ENCODE measurements around the gene PHOSPHO2. TPM values are rescaled to one million over a fixed set of nuclear protein-coding genes. Genes with fewer than 3 reads are reported as not detected.
A peak's percentile ranks its signal among the peaks of the same experiment; 100 is the strongest.

PHOSPHO2 gene
- polyA plus RNA-seq, 4 donors, result 3.8 to 22.1 (median 5.3) TPM

GRCh38 chr2:169705927-169706326, 11.7 kb downstream of the PHOSPHO2 start:
- no peak for FAIRE-seq
- Histone ChIP-seq H3K27me3 (ENCODE audit: control insufficient read depth in 3 of 3, insufficient read depth in 3 of 3, low read length in 3 of 3) (no peaks in the 10 kb centered on the region), H3K9me3 (ENCODE audit: control insufficient read depth in 2 of 2, insufficient read depth in 1 of 2, low read depth in 1 of 2, low read length in 1 of 2) (no peaks in the 10 kb centered on the region), H3K36me3 (ENCODE audit: control insufficient read depth in 3 of 3, insufficient read depth in 2 of 3, low read depth in 1 of 3, low read length in 3 of 3) (peaks cover 0 to 7% (median 0%) of the 10 kb centered on the region in 3 donors), H3K4me3 (ENCODE audit: low read depth in 1 of 3, low read length in 3 of 3) (no peak overlapping the region), H3K27ac (ENCODE audit: low read depth in 1 of 3, low read length in 2 of 3) (peak overlapping the region in 1 of 3 donors; percentile 74), H3K4me1 (ENCODE audit: control insufficient read depth in 3 of 3, insufficient read depth in 2 of 3, low read depth in 1 of 3, low read length in 2 of 3) (peaks cover 0 to 25% (median 2%) of the 10 kb centered on the region in 3 donors)
- 66 to 93% (median 85%) methylated on average over 2 of the region's 2 CpGs for WGBS, 3 donors
- peak in 1 of 2 donors; percentile 36 for DNase-seq

GRCh38 chr2:169707626-169708025, 13.4 kb downstream of the PHOSPHO2 start:
- no peak for DNase-seq
- FAIRE-seq, result no peak
- WGBS, 3 donors, result 73 to 94% (median 80%) methylated on average over 2 of the region's 2 CpGs
- H3K36me3 ChIP-seq (ENCODE audit: control insufficient read depth in 3 of 3, insufficient read depth in 2 of 3, low read depth in 1 of 3, low read length in 3 of 3), result peaks cover 0 to 8% (median 0%) of the 10 kb centered on the region in 3 donors
- no peak overlapping the region for H3K27ac ChIP-seq (ENCODE audit: low read depth in 1 of 3, low read length in 2 of 3)
- H3K9me3 ChIP-seq (ENCODE audit: control insufficient read depth in 2 of 2, insufficient read depth in 1 of 2, low read depth in 1 of 2, low read length in 1 of 2), result peaks cover 0 to 6% of the 10 kb centered on the region in 2 donors
- no peak overlapping the region for H3K4me3 ChIP-seq (ENCODE audit: low read depth in 1 of 3, low read length in 3 of 3)
- no peaks in the 10 kb centered on the region for H3K27me3 ChIP-seq (ENCODE audit: control insufficient read depth in 3 of 3, insufficient read depth in 3 of 3, low read length in 3 of 3)
- peaks cover 2 to 39% (median 6%) of the 10 kb centered on the region in 3 donors for H3K4me1 ChIP-seq (ENCODE audit: control insufficient read depth in 3 of 3, insufficient read depth in 2 of 3, low read depth in 1 of 3, low read length in 2 of 3)

- Histone ChIP-seq H3K9me3 (ENCODE audit: control insufficient read depth in 2 of 2, insufficient read depth in 1 of 2, low read depth in 1 of 2, low read length in 1 of 2) (peaks cover 0 to 6% of the 10 kb centered on the region in 2 donors), H3K4me1 (ENCODE audit: control insufficient read depth in 3 of 3, insufficient read depth in 2 of 3, low read depth in 1 of 3, low read length in 2 of 3) (peaks cover 2 to 45% (median 8%) of the 10 kb centered on the region in 3 donors), H3K27me3 (ENCODE audit: control insufficient read depth in 3 of 3, insufficient read depth in 3 of 3, low read length in 3 of 3) (no peaks in the 10 kb centered on the region), H3K27ac (ENCODE audit: low read depth in 1 of 3, low read length in 2 of 3) (peak overlapping the region in 2 of 3 donors; percentile 24 to 72), H3K36me3 (ENCODE audit: control insufficient read depth in 3 of 3, insufficient read depth in 2 of 3, low read depth in 1 of 3, low read length in 3 of 3) (peaks cover 0 to 4% (median 0%) of the 10 kb centered on the region in 3 donors), H3K4me3 (ENCODE audit: low read depth in 1 of 3, low read length in 3 of 3) (no peak overlapping the region)
- DNase-seq (no peak), FAIRE-seq (no peak)
- WGBS, 3 donors, result 43 to 100% (median 97%) methylated on average over 1 of the region's 1 CpG
These were observed 15.1 kb downstream of the PHOSPHO2 start for GRCh38 chr2:169709331-169709730.

GRCh38 chr2:169709981-169710380, 15.7 kb downstream of the PHOSPHO2 start:
- Histone ChIP-seq H3K4me1 (ENCODE audit: control insufficient read depth in 3 of 3, insufficient read depth in 2 of 3, low read depth in 1 of 3, low read length in 2 of 3) (peaks cover 2 to 48% (median 8%) of the 10 kb centered on the region in 3 donors), H3K27me3 (ENCODE audit: control insufficient read depth in 3 of 3, insufficient read depth in 3 of 3, low read length in 3 of 3) (no peaks in the 10 kb centered on the region), H3K27ac (ENCODE audit: low read depth in 1 of 3, low read length in 2 of 3) (peak overlapping the region; percentile 24 to 73 (median 28))

DNA sequence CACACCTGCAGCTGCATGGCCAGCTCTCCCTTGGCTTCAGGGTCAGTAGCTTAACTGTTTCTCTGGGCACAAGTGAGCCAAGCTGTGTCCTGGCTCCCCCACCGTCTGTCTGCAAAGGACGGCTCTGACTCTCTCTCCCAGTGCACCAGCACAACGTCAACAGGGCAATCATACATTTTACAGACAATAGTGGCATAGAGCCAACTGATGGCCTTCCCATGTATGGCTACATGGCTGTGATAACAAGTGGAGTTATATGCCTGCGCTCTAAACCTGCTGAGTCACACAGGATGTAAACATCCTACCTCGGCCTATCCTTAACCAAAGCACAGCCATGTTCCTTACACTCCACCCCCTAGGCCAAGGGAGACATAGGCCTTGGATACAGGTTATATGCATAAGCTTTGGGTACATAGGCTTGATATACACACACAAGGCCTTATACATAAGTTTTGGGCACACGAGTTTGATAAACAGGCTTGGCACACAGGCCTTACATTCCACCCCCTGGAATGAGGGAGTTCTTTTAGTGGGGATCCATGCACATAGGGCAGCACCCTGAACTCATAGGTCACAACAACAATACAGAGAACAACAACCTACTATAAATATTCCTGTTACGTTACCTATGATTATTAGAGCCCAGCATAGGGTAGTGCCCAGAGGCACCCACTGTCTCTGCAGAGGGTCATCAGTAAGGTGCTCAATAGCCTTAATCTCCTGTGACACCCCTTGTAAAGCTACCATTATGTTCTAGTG, 17.7 kb downstream of the PHOSPHO2 start:
- FAIRE-seq, result no peak
- H3K4me1 ChIP-seq (ENCODE audit: control insufficient read depth in 3 of 3, insufficient read depth in 2 of 3, low read depth in 1 of 3, low read length in 2 of 3), result peaks cover 2 to 67% (median 8%) of the 10 kb centered on the region in 3 donors
- peak; percentile 57 to 60 for DNase-seq
- H3K36me3 ChIP-seq (ENCODE audit: control insufficient read depth in 3 of 3, insufficient read depth in 2 of 3, low read depth in 1 of 3, low read length in 3 of 3), result peaks cover 0 to 4% (median 0%) of the 10 kb centered on the region in 3 donors
- peak overlapping the region; percentile 5 to 73 (median 43) for H3K27ac ChIP-seq (ENCODE audit: low read depth in 1 of 3, low read length in 2 of 3)
- H3K4me3 ChIP-seq (ENCODE audit: low read depth in 1 of 3, low read length in 3 of 3), result no peak overlapping the region
- 21 to 66% (median 39%) methylated on average over 7 of the region's 7 CpGs for WGBS, 3 donors
- no peaks in the 10 kb centered on the region for H3K27me3 ChIP-seq (ENCODE audit: control insufficient read depth in 3 of 3, insufficient read depth in 3 of 3, low read length in 3 of 3)
- peaks cover 0 to 6% of the 10 kb centered on the region in 2 donors for H3K9me3 ChIP-seq (ENCODE audit: control insufficient read depth in 2 of 2, insufficient read depth in 1 of 2, low read depth in 1 of 2, low read length in 1 of 2)

More at GRCh38 chr2:169709981-169710380, 15.7 kb downstream of the PHOSPHO2 start:
- H3K9me3 ChIP-seq (ENCODE audit: control insufficient read depth in 2 of 2, insufficient read depth in 1 of 2, low read depth in 1 of 2, low read length in 1 of 2), result peaks cover 0 to 6% of the 10 kb centered on the region in 2 donors
- peaks cover 0 to 4% (median 0%) of the 10 kb centered on the region in 3 donors for H3K36me3 ChIP-seq (ENCODE audit: control insufficient read depth in 3 of 3, insufficient read depth in 2 of 3, low read depth in 1 of 3, low read length in 3 of 3)
- 36 to 57% (median 56%) methylated on average over 1 of the region's 1 CpG for WGBS, 3 donors
- FAIRE-seq (no peak), DNase-seq (peak; percentile 76 to 78)
- no peak overlapping the region for H3K4me3 ChIP-seq (ENCODE audit: low read depth in 1 of 3, low read length in 3 of 3)

GRCh38 chr2:169712791-169713227, 18.5 kb downstream of the PHOSPHO2 start:
- H3K9me3 ChIP-seq (ENCODE audit: control insufficient read depth in 2 of 2, insufficient read depth in 1 of 2, low read depth in 1 of 2, low read length in 1 of 2), result peaks cover 0 to 6% of the 10 kb centered on the region in 2 donors
- H3K27me3 ChIP-seq (ENCODE audit: control insufficient read depth in 3 of 3, insufficient read depth in 3 of 3, low read length in 3 of 3), result no peaks in the 10 kb centered on the region
- DNase-seq (peak; percentile 91 to 98), FAIRE-seq (no peak)
- H3K36me3 ChIP-seq (ENCODE audit: control insufficient read depth in 3 of 3, insufficient read depth in 2 of 3, low read depth in 1 of 3, low read length in 3 of 3), result peaks cover 0 to 4% (median 0%) of the 10 kb centered on the region in 3 donors
- WGBS, 3 donors, result 35 to 74% (median 47%) methylated on average over 9 of the region's 9 CpGs
- peaks cover 2 to 74% (median 8%) of the 10 kb centered on the region in 3 donors for H3K4me1 ChIP-seq (ENCODE audit: control insufficient read depth in 3 of 3, insufficient read depth in 2 of 3, low read depth in 1 of 3, low read length in 2 of 3)
- peak overlapping the region in 2 of 3 donors; percentile 19 to 73 for H3K27ac ChIP-seq (ENCODE audit: low read depth in 1 of 3, low read length in 2 of 3)
- H3K4me3 ChIP-seq (ENCODE audit: low read depth in 1 of 3, low read length in 3 of 3), result no peak overlapping the region

- DNase-seq, result no peak
- no peak for FAIRE-seq
- H3K9me3 ChIP-seq (ENCODE audit: control insufficient read depth in 2 of 2, insufficient read depth in 1 of 2, low read depth in 1 of 2, low read length in 1 of 2), result peaks cover 0 to 6% of the 10 kb centered on the region in 2 donors
- H3K4me3 ChIP-seq (ENCODE audit: low read depth in 1 of 3, low read length in 3 of 3), result no peak overlapping the region
- H3K27me3 ChIP-seq (ENCODE audit: control insufficient read depth in 3 of 3, insufficient read depth in 3 of 3, low read length in 3 of 3), result no peaks in the 10 kb centered on the region
- H3K36me3 ChIP-seq (ENCODE audit: control insufficient read depth in 3 of 3, insufficient read depth in 2 of 3, low read depth in 1 of 3, low read length in 3 of 3), result peaks cover 0 to 4% (median 0%) of the 10 kb centered on the region in 3 donors
- peaks cover 2 to 74% (median 8%) of the 10 kb centered on the region in 3 donors for H3K4me1 ChIP-seq (ENCODE audit: control insufficient read depth in 3 of 3, insufficient read depth in 2 of 3, low read depth in 1 of 3, low read length in 2 of 3)
- peak overlapping the region in 2 of 3 donors; percentile 19 to 56 for H3K27ac ChIP-seq (ENCODE audit: low read depth in 1 of 3, low read length in 2 of 3)
- 75 to 91% (median 77%) methylated on average over 3 of the region's 3 CpGs for WGBS, 3 donors
These were observed 19.1 kb downstream of the PHOSPHO2 start for GRCh38 chr2:169713331-169713730.

DNA sequence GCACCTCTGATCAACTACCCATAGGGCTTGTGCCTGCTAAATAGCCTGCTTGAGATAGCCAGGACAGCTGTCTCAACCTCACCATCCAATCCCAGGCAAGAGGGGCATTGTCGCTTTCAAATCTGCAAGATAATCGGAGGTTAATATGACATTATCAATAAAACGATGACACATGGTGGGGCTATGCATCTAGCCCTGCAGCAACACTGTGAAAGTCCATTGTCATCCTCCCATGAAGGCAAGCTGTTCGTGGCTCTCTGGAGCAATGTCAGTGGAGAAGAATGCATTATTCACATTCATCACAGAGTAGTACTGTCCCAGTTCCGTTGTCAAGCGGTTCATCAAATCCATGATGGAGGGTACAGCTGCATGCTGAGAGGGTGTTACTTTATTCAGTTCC, 20.4 kb downstream of the PHOSPHO2 start:
- Histone ChIP-seq H3K9me3 (ENCODE audit: control insufficient read depth in 2 of 2, insufficient read depth in 1 of 2, low read depth in 1 of 2, low read length in 1 of 2) (peaks cover 0 to 6% of the 10 kb centered on the region in 2 donors), H3K36me3 (ENCODE audit: control insufficient read depth in 3 of 3, insufficient read depth in 2 of 3, low read depth in 1 of 3, low read length in 3 of 3) (peaks cover 0 to 4% (median 0%) of the 10 kb centered on the region in 3 donors), H3K27me3 (ENCODE audit: control insufficient read depth in 3 of 3, insufficient read depth in 3 of 3, low read length in 3 of 3) (no peaks in the 10 kb centered on the region), H3K4me1 (ENCODE audit: control insufficient read depth in 3 of 3, insufficient read depth in 2 of 3, low read depth in 1 of 3, low read length in 2 of 3) (peaks cover 2 to 70% (median 8%) of the 10 kb centered on the region in 3 donors), H3K4me3 (ENCODE audit: low read depth in 1 of 3, low read length in 3 of 3) (no peak overlapping the region), H3K27ac (ENCODE audit: low read depth in 1 of 3, low read length in 2 of 3) (no peak overlapping the region)
- WGBS, 3 donors, result 43 to 80% (median 62%) methylated on average over 6 of the region's 6 CpGs
- DNase-seq, result no peak
- no peak for FAIRE-seq

All from small intestine (tissue), 7 donors.